Ecto neural progenitor cell (in vitro differentiated cells): ENCODE measurements around the gene STARD13.

Experiments used
- DNase-seq: peaks from one replicate; pipeline ENCODE4 v3.0.0-alpha.2; 2018; ENCODE audit warnings: low spot score

Gene STARD13

DNA sequence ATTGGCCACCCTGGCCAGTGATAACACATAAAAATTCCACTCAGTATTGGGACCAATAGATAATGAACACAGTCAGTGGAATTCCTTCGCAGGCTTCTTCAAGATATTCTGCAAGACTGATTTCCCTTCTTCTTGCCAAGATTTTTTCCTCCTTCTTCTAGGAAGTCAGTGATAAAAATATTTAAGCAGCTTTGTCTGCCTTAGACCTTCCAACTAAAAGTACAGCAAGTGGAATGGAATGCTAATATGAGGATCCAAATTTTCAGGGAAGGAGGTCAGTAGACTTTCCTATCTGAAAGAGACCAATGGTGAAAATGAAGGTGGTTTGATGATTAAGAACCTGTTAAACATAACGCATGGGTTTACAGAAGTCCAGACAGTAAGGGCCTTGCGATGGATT lies 9.6 kb downstream of the STARD13 start:
- DNase-seq = no peak

DNA sequence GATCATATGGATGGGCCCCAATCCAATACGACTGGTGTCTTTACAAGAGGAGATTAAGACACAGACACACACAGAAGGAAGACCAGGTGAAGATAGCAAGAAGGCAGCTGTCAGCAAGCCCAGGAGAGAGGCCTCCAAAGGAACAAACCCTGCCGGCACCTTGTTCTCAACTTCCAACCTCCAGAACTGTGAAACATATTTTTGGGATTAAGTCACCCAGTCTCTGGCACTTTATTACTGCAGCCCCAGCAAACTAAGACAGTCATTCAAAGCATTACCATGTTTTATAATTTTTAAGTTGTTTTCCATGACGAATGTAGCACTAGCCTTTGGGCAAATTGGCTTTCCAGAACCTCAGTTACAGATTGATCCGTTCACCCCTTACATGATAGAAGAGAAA lies 11.3 kb downstream of the STARD13 start:
- DNase-seq = no peak

DNA sequence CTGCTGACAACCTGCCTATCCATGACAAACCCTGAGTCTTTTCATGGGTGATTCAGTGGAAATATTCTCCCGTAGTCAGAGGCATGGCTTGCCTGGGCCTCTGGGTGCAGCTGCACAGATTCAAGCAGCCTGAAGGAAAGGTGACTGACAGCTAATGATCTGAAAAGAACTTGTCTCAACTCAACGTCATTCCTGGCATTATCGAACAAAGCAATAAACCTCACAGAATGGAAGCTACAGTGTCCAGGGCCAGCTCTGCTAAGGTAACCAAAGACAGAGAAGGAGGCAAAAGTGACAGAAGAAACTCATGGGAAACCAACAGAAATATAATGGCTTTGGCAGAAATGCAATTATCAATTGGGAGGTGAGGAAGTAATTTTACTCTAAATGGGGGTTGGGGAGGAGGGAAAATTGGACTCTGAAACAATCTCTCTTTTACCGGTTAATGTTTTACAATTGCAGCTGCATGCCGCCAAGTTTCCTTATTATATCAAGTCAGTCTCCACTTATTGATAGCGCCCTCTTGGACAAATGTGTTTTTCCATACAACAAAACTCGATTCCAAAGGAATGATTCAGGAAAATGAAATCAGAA lies 12.9 kb downstream of the STARD13 start:
- no peak for DNase-seq

DNA sequence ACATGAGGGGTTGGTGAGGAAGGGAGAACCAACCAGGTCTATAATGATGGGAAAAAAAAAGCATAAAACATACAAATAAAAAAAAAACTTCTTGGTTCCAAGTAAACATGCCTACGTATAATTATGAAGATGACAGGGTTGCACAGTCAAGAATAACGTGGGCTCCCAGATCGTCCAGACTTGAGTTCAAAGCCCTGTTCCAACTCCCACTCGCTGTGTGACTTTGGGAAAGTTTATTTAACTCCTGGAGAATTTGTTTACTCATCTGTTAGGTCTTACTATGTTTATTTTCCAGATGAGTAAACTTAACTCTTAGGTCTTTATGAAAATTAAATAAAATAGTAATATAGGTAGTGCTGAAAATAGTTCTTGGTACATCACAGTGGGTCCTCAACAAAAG lies 13.8 kb downstream of the STARD13 start:
- DNase-seq = no peak

DNA sequence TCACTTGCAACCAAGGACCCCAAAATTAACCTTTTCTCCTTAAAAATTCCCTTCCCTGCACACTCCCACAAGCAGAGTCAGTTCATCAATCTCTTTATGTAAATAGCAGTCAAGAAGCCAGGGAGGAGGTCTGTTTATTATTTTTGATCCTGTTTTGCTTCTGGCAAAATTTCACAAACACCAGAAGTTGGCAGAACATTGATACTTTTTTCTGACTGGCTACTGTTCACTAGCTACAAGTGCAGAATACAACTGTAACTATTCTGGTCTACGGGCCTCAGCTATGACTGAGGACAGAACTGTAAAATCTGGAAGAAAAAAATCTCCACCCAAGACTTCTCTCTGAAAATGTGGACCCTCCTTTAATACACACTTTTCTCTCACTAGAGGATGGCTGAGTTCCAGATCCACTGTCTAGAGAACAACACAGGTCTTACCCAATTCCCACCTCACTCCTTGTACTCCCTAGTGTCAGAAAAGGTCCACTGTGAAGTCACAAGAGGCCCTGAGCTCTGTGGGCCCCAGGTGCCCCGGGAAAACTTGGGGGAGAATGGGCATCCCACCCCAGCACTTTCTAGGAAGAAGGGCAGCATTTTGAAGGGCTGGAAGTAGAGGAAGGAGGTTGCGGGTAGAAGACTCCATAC lies 14.5 kb downstream of the STARD13 start:
- no peak for DNase-seq

DNA sequence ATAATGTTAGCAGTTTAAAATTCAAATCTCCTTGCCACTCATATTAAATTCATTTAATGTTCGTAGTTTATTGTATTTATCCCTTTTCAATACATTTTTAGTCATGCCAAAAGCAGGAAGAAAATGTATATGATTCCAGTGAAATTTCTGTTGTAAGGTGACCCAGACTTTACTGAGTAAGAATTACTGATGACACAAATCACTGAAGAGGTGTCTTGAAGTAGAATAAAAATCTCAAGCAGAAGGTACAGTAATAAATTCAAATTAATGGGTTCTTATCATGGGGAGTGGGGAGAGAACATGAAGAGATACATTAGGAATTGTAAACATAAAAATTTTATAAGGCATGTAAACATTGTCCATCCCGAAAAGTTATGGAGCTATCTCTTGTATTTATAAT lies 19.9 kb downstream of the STARD13 start:
- DNase-seq = no peak

DNA sequence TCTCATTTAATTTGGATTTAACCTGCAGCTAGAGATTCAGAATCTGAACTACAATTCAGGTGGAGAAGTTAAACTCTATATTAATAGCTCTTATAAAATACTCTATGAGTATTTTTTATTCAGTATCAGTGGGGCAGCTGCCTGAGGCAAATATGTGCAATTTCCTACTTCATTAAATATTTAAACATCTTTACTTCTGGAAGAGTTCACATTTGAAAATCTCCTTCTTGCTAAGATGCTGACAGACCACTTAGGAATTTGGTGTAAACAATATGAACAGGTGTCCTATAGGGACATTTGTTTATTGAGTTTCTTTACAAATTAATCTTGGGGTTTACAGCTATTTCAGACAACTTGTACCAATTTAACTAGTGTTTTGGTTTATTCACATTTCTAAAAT lies 20.4 kb downstream of the STARD13 start:
- no peak for DNase-seq

DNA sequence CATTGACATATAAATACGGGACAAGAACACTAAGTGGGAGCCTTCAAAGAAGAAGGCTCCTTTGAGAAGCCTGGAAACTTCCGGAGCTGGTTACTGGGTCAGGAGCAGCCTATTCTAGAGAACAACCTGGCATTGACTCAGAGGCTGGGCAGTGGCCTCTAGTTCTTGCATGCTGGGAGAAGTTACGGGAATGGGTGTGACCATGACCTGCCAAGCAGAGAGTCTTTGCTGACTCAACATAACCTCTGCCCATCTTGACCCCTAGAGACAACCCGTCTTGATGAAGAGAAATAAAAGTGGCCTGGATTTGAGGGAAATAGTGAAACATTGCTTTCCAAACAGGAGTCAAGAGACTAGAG lies 21.0 kb downstream of the STARD13 start:
- DNase-seq = no peak

DNA sequence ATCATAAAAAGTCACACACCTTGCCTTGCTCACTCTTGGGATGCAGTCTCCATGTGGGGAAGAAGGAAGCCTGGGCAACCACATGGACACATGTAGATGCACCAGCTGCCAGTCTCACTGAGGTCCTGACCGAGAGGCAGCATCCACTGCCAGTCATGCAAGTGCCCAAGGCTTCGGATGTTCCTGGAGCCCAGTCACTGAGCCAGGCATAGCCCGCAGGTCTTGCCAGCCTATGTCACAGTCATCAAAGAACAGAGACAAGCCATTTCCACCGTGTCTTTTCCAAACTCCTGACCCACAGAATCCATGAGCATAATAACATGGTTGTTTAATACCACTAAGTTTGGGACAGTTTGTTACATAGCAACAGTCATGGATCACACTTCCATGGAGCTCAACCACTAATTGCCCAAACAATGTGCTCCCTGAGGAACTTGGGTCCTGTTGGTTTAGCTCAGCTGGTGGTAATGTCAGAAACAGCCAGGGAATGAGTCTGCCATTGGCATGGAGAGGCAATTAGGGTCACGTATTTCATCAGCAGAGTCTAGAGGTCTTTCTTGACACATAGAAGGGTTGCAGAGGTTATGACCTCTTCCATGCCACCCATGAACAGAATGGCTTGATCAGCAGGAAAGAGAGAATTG lies 21.5 kb downstream of the STARD13 start:
- no peak for DNase-seq

DNA sequence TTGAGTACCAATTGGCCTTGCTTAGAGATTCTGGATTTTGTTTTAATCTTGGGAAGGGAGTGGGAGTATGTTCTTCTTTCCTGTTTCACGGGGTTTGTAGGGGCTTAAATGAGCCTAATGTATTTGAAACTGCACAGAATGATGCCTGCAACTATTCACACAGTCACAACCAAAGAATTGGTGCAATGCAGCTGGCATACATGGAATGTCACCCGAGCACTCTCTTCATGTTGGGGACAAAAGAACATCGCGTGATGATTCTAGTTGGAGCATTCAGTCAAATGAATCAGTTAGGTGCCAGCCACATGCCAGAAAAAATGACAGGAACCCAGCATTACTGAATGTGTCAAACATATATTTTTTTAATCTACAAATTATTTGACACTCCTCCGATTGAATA lies 22.1 kb downstream of the STARD13 start:
- no peak for DNase-seq

DNA sequence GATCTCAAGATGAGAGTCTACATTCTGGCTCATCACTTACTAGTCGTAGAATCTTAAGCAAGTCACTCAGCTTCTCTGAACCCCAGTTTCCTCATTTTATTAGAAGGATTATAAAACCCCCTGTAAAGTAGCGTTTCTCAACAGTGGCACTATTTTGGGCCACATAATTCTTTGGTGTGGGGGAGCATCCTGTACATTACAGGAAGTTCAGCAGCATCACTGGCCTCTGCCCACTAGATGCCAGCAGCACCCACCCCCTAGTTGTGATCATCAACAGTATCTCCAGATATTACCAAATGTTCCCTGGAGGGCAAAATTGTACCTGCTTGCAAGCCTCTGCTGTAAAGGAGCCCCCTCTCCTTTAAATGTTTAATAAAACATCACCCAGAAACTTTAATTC lies 22.6 kb downstream of the STARD13 start:
- no peak for DNase-seq

DNA sequence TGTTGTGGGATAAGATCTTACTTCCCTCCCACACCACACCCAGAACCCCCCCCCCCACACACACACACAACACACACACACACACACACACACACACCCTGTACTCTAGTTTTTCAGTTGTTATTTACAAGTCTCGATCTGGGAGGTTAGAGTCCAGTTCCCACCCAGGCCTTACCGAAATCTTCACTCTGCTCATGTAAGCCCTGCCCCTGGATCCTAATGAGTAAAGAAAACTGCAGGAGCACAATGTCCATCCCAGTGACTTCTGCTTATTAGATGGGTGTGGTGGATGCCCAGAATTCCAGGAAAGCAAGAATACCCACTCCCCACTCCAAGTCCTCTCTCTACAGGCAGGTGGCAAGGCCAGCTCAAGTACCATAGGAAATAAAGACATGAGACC lies 23.0 kb downstream of the STARD13 start:
- no peak for DNase-seq

DNA sequence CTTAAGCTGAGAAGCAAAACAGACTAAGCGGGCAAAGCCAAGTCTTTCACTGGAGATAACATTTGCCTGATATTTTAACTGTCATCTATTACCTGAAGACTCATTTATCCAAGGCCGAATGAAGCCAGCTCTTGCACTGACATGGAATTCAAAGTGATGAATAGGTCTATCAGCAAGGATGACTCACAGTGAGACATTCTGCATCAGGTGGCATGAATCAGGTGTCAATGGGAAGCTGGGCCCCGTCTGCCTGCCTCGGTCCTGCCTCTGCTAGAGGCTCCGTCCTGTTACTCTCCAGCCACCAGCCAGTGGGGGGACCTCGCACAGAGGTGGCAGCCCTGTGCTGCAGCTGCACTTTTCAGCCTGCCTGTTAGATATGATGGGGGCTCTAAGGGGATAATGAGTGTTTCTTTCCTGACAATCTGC lies 23.5 kb downstream of the STARD13 start:
- DNase-seq = no peak

DNA sequence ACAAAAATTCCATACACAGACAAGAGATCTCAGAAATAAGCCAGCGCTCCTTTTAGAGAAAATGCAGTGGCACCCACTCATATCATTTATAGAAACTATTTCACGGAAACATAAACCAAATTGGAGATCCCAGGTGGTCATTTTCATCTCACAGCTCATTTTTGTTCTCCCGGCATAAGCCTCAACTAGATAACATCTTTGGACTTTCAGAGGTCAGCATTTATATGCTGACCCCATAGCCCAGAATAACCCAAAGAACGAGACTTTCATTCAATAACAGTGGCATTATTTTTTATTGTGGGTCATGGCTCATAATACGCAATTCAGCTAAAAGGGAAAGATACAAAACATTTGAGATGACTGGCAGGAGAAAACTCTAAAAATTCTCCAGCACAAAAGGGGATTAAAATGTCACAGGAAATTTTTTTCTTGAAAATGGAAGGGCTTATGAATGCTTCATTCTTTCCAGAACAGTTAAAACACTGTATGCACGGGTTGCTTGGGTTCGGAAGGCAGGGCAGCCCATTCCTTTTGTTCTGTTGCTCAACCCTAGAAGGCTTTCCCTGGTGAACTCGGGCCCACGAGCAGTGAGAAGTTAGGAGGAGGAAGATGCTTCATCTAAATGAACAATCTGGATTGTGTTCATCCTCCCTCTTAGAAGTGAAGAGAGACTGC lies 24.0 kb downstream of the STARD13 start:
- DNase-seq = no peak

DNA sequence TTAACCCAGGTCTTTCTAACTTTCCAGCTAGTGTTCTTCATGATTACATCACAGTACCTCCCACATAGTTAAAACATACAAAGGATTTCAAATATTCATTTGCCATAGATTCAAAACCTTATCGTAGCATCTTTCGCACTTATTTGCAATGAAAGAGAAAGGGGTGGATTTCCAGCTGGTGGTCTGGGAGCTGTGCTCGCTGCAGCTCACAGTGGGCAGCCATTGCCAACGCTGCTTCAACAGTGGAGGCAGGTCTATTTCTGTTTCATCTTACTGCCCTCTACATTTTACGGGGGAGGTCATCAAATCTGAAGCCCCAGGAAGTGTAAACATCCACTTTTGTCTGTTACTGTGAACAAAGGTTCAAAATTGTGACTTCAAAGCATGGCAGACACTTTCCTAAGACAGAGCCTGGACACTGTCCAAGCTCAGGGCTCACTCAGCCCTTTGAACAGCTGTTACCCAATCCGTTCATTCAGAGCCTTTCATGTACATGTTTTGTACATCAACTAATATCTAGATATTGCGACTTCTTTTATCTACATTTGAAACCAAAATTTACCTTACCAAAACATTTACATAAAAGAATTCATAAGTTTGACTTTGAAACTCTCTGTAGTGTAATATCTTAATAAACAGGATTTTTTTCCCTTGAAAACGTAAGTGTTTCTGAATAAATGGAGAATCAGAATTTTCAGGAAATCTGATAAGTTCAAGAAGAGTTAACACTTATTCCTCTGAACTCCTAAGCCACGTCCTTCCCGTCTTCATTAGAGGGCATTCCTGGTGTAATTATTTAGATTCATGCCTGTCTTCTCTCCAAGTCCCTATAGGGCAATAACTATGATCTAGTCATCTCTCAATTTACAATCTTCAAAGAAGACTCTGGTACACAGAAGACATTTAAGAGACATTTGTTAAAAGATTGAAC lies 25.1 kb downstream of the STARD13 start:
- DNase-seq = no peak

DNA sequence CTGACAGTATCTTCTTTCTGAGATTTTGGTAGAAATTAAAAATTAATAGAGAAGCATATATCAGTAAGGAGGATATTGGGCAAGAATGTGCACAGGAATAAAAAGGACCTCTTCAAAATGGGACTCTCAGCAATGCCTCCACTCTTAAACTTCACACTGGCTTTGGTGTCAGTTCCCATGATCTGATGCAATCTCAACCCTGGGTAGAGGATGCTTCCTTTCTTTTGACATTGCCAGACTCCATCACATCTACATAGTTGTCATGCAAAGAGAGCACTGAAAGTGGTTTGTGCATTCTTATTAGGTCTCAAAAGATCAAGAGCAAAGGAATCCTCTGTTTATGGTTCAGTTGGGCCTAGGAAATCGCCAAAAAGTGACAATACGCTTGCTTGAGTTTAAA lies 26.3 kb downstream of the STARD13 start:
- DNase-seq = no peak

DNA sequence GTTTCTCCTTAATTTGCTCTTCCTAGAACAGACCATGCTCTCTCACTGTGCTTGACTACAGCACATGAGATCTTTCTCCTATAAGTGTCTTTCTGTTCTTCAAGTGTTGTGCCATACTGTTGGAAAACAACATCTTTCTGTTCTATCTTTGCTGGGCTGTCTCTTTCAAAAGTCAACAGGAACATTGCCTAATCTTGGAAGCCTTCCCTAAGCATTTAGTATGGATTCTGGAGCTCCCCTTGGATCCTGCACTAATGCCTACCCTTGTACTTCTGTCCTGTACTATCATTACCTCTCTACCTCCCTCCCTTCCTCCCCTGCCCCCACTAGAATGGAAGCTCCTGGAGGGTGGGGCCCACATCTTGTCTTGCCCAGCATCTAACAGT lies 26.8 kb downstream of the STARD13 start:
- no peak for DNase-seq

DNA sequence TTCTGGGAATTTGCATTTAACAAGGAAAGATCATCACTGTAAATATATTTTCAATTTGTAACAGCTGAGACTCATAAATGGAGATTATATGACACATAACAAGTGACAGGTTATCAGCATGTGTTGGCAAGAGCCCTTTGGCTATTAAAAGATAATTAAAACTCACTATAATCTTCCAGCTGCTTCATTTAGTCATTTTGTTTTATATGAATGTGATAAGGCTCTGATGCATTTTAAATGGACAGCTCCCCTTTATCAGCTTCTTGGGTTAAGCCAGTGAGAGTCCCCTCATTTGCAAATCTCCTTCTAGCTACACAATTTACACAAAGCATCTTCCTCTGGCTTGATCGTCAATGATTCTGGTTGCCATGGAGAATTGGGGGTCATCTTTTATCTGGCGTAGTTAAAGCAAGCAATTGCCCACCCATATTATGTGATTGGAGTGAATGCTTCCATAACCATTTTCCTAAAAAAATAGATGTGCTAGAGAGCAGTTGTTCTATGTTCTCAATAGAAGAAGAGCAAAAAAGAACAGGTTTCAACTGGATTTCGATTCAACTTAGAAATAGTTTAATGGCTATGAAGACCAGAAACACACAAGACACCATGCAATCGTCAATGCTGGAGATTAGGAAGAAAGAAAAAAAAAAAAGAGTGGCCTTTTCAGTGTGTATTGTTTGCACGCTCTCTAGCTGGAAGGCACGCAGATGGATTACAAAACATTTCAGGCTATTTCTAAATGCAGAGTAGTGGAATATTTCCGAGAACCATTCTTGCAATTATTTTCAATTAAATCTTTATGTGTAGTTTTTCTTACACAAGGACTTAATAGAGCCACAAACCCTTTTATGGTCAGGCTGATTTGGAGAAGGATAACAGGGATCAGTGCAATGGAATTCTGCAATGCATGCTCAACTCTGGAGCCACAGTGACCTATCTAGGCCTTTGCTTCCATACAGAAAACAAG lies 27.4 kb downstream of the STARD13 start:
- no peak for DNase-seq

DNA sequence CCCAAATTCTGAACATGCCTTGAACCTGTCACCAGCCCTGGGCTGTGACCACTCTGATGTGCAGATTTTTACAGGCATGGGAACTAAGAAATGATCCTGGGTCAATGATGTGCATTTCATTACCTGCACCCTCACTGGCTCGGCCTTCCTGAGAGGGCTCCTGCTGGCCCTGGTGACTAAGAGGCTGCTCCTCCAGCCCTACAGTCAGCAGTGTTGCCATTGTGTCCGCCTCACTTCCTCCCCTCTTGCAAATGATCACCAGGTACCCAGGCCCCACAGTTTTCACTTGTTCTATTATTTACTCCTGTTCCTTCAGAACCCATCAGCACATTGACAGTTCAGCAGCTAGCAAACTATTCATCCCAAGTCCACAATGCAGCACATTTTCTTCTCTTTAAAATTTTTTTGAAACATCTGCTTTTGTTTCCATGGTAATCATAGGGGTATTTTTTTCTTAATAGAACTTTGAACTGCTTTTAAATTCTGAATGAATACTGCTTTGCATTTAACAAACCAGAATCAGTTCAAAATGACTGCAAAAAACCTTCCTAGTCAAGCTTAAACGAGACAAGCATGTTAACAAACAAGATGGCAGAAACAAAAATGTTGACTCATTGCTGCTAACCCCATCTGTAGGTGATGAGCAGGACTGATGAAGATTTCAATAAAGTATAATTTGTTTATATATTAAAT lies 29.3 kb downstream of the STARD13 start:
- DNase-seq = no peak

DNA sequence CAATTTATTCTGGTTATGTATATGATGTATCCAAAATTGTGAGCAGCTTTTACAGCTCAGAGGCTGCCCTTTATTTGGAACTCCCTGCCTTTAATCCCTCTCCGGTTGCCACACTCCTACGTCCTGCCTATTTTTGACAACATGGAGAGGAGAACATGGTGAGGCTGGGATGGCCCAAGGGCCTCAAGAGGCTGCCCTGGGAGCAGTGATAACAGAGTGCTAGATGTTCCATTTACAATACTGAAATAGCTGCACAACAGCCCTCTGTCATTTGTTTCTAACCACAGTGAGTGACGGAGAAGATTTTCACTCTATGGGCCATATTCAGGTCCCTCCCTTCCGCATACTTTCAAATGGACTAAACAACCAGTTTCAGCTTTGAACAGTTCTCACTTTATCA lies 33.4 kb downstream of the STARD13 start:
- no peak for DNase-seq
